HFF-Myc (cell line): ENCODE results near the gene LRP2BP.

Experiments
- DNase-seq: peaks from one replicate; pipeline ENCODE4 v3.0.0-alpha.2; 2011; ENCODE audit warnings: low read depth; ENCODE audit errors: extremely low read depth
- H3K4me3 ChIP-seq: replicated peaks from 2 replicates; pipeline ENCODE4 v1.5.1; 2011; ENCODE audit warnings: low read depth, mild to moderate bottlenecking, control low read depth, low read length
- CTCF ChIP-seq: IDR thresholded peaks from 2 replicates; pipeline ENCODE4 v1.5.1; 2012; ENCODE audit warnings: mild to moderate bottlenecking, low read depth, low read length, control low read depth; ENCODE audit errors: missing control alignments

Gene LRP2BP

GRCh38 chr4:185426960-185427688, 31.4 kb upstream of the LRP2BP start:
- TF ChIP-seq CTCF: no peak
- DNase-seq: no peak
- H3K4me3 ChIP-seq: no peak overlapping the region

DNA sequence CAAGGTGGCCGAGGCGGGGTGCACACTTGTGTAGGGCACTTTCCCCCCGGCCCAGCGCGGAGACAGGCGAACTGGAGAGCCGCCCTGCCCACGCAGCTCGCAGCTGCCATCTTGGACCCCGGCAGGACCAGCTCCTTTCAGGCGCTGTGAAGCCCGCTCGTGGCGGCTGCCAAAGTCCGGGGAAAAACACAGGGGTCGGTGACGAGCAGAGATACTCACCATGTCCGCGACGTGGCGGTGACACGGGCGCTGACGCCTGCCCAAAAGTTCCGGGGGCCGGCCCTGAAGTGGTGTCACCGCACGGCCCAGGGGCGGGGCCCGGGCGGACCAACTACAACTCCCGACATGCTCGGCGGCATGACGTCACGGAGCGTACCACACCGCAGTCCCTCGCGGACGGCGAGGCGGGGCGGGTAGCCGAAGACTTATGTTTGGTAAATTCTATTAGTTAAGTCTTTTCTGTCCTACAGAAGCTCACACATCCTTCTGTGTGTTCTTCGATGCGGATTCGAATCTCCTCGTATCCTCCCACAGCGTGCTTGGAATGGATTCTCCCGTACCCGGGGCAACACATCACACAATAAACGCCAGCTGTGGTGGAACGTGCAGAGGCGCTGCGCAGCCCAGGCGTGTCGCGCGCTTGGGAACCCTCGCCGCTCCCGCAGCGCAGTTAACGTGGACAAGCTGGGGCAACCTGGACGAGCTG, 30.1 kb upstream of the LRP2BP start, which contains the start of gene UFSP2:
Gene UFSP2 (minus strand): TSS at position 318 of the 706 bp plus-strand sequence. CDS start 96 bp downstream, at position 222.
- no peak for TF ChIP-seq CTCF
- H3K4me3 ChIP-seq: peak within 1 kb of the TSS; percentile 56
- peak; percentile 73 for DNase-seq

DNA sequence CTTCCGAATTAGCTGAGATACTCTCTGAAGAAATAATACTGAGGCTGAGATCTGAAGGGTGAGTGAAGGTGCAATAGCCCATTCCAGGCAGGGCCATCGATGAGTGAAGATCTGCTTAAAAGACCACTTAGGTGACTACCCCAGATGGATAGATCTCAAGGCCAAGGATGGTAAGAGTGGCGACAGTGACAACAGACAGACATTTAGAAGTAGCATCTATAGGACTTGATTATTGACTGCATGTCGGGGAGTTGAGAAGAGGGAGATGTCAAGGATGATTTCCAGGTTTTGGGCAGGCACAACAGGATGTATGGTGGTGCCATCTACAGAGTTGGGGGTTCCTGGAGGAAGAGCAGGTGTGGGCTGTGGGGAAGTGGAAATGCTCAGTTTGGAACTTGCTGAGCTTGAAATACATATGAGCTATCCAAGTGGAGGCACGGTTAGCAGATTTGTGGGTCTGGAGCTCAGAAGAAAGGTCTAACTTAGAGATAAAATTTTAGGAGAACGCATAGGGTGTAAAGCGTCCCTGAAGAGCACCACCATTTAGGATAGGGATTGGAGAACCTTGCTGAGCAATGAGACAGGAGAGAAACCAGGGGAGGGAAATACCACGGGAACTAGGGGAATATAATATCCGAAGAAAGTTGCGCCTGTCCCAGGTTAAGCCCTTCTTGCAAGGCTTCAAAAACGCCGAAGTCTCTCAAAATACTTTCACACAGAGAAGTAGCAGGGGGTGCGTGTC, 29.4 kb upstream of the LRP2BP start:
- peak overlapping the region; percentile 56 for H3K4me3 ChIP-seq
- no peak for TF ChIP-seq CTCF
- DNase-seq: no peak

DNA sequence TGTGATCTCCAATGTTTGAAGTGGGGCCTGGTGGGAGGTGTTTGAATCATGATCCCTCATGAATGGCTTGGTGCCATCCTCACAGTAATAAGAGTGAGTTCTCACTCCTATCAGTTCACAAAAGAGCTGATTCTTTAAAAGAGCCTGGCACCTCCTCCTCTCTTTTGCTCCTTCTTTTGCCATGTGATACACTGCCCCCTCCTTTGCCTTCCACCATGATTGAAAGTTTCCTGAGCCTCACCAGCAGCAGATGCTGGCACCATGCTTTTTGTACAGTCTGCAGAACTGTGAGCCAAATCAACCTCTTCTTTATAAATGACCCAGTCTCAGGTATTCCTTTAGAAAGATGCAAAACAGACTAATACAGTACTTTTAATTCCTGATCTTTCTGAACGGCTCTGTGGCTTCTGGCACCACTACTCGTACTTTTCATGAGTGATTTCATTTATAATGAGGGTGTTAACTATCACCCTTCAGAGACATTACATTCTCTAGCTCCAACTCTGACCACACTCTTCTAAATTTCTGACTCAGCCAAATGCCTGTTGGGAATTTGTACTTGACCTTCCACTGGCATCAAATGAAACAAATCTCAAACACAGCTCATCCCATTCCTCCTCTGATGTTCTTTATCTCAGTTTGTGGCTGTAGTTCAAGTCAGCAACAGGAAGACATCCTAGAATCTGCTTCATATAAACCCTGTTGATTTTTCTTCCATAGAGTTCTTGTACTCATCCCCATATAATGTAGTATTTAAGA, 25.8 kb upstream of the LRP2BP start:
- TF ChIP-seq CTCF: no peak
- no peak overlapping the region for H3K4me3 ChIP-seq
- DNase-seq: no peak

- DNase-seq: no peak
- no peak for TF ChIP-seq CTCF
- no peak overlapping the region for H3K4me3 ChIP-seq
These were observed 21.2 kb upstream of the LRP2BP start for GRCh38 chr4:185416955-185417354.

GRCh38 chr4:185412412-185412811, 16.7 kb upstream of the LRP2BP start:
- no peak for TF ChIP-seq CTCF
- no peak overlapping the region for H3K4me3 ChIP-seq
- DNase-seq: no peak
